SK-N-SH treated with all-trans-retinoic acid at 6 μM for 48 hours (cell line): Measurements from ENCODE around the gene PIK3R6.

ENCODE experiments used
- ARNTL ChIP-seq: fragments of 450-650 bp; formaldehyde crosslinking; IDR thresholded peaks from 2 replicates; pipeline ENCODE4 v1.5.0; 2020; ENCODE audit warnings: low read depth, mild to moderate bottlenecking, moderate library complexity, borderline replicate concordance
- ESRRG ChIP-seq: fragments of 250-450 bp; sonication (Bioruptor Pico); IDR thresholded peaks from 2 replicates; pipeline ENCODE4 v1.6.1; 2021; ENCODE audit warnings: mild to moderate bottlenecking
- GLIS3 ChIP-seq: fragments of 250-450 bp; sonication (Bioruptor Pico); IDR thresholded peaks from 2 replicates; pipeline ENCODE4 v1.5.0; 2020; ENCODE audit warnings: mild to moderate bottlenecking, moderate library complexity
- ISL1 ChIP-seq: fragments of 250-450 bp; sonication (Bioruptor Pico); IDR thresholded peaks from 2 replicates; pipeline ENCODE4 v2.1.2; 2022; ENCODE audit warnings: mild to moderate bottlenecking, moderate library complexity
- OSR1 ChIP-seq: fragments of 250-450 bp; sonication (Bioruptor Pico); IDR thresholded peaks from 2 replicates; pipeline ENCODE4 v1.8.0; 2022; ENCODE audit warnings: moderate library complexity, mild to moderate bottlenecking, inconsistent platforms
- PPARA ChIP-seq: fragments of 250-450 bp; sonication (Bioruptor Pico); IDR thresholded peaks from 2 replicates; pipeline ENCODE4 v1.5.0; 2020; ENCODE audit warnings: mild to moderate bottlenecking, borderline replicate concordance
- RARB ChIP-seq: fragments of 250-450 bp; sonication (Bioruptor Pico); IDR thresholded peaks from 2 replicates; pipeline ENCODE4 v1.8.0; 2021; ENCODE audit warnings: mild to moderate bottlenecking, moderate library complexity
- SNAI2 ChIP-seq: fragments of 250-450 bp; sonication (Bioruptor Pico); IDR thresholded peaks from 2 replicates; pipeline ENCODE4 v1.5.0; 2020; ENCODE audit warnings: mild to moderate bottlenecking, moderate library complexity
- TCF4 ChIP-seq: fragments of 250-450 bp; sonication (Bioruptor Pico); IDR thresholded peaks from 2 replicates; pipeline ENCODE4 v1.8.0; 2021; ENCODE audit warnings: mild to moderate bottlenecking, moderate library complexity, borderline replicate concordance
- ZFP3 ChIP-seq: fragments of 250-450 bp; sonication (Bioruptor Pico); IDR thresholded peaks from 2 replicates; pipeline ENCODE4 v1.5.0; 2020; ENCODE audit warnings: mild to moderate bottlenecking, moderate library complexity
- ZFP30 ChIP-seq: fragments of 450-650 bp; formaldehyde crosslinking; IDR thresholded peaks from 2 replicates; pipeline ENCODE4 v1.5.0; 2022; ENCODE audit warnings: mild to moderate bottlenecking, moderate library complexity
- ZNF8 ChIP-seq: fragments of 450-650 bp; formaldehyde crosslinking; IDR thresholded peaks from 2 replicates; pipeline ENCODE4 v1.5.0; 2020; ENCODE audit warnings: mild to moderate bottlenecking, moderate library complexity
- TF ChIP-seq, protein P1 (sequence below): fragments of 250-450 bp; sonication (Bioruptor Pico); IDR thresholded peaks from 2 replicates; pipeline ENCODE4 v1.5.1; 2020; ENCODE audit warnings: low read depth, mild to moderate bottlenecking, moderate library complexity
- TF ChIP-seq, protein P2 (sequence below): fragments of 250-450 bp; sonication (Bioruptor Pico); IDR thresholded peaks from 2 replicates; pipeline ENCODE4 v1.5.0; 2020; ENCODE audit warnings: mild to moderate bottlenecking, moderate library complexity

DNA sequence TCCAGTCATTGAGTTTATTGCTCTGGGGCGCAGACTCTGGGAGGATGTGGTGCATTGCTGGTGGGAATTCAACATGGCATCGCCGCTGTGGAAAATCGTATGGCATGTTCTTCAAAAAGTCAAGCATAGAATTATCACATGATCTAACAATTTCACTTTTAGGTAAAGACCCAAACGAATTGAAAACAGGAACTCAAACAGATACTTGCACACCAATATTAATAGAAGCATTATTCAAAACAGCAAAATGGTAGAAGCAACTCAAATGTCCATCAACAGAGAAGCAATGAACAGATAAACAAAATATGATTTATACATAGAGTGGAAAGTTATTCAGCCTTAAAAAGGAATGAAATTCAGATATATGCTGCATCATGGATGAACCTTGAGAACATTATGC is 15.9 kb downstream of the PIK3R6 start:
- no peak for TF ChIP-seq ZFP3 (CRISPR knock-in tag)
- no peak for TF ChIP-seq TCF4 (CRISPR knock-in tag)
- TF ChIP-seq, protein P1, sequence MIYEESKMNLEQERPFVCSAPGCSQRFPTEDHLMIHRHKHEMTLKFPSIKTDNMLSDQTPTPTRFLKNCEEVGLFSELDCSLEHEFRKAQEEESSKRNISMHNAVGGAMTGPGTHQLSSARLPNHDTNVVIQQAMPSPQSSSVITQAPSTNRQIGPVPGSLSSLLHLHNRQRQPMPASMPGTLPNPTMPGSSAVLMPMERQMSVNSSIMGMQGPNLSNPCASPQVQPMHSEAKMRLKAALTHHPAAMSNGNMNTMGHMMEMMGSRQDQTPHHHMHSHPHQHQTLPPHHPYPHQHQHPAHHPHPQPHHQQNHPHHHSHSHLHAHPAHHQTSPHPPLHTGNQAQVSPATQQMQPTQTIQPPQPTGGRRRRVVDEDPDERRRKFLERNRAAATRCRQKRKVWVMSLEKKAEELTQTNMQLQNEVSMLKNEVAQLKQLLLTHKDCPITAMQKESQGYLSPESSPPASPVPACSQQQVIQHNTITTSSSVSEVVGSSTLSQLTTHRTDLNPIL (CRISPR knock-in tag), result no peak
- no peak for TF ChIP-seq ISL1
- TF ChIP-seq ZNF8, result no peak
- TF ChIP-seq RARB (CRISPR knock-in tag), result no peak
- no peak for TF ChIP-seq SNAI2 (CRISPR knock-in tag)
- TF ChIP-seq ZFP30, result no peak
- no peak for TF ChIP-seq ESRRG (CRISPR knock-in tag)
- TF ChIP-seq OSR1 (CRISPR knock-in tag), result no peak
- no peak for TF ChIP-seq PPARA (CRISPR knock-in tag)
- TF ChIP-seq GLIS3 (CRISPR knock-in tag), result no peak
- no peak for TF ChIP-seq ARNTL
- TF ChIP-seq, protein P2, sequence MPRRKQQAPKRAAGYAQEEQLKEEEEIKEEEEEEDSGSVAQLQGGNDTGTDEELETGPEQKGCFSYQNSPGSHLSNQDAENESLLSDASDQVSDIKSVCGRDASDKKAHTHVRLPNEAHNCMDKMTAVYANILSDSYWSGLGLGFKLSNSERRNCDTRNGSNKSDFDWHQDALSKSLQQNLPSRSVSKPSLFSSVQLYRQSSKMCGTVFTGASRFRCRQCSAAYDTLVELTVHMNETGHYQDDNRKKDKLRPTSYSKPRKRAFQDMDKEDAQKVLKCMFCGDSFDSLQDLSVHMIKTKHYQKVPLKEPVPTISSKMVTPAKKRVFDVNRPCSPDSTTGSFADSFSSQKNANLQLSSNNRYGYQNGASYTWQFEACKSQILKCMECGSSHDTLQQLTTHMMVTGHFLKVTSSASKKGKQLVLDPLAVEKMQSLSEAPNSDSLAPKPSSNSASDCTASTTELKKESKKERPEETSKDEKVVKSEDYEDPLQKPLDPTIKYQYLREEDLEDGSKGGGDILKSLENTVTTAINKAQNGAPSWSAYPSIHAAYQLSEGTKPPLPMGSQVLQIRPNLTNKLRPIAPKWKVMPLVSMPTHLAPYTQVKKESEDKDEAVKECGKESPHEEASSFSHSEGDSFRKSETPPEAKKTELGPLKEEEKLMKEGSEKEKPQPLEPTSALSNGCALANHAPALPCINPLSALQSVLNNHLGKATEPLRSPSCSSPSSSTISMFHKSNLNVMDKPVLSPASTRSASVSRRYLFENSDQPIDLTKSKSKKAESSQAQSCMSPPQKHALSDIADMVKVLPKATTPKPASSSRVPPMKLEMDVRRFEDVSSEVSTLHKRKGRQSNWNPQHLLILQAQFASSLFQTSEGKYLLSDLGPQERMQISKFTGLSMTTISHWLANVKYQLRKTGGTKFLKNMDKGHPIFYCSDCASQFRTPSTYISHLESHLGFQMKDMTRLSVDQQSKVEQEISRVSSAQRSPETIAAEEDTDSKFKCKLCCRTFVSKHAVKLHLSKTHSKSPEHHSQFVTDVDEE (CRISPR knock-in tag), result no peak
